ENCODE data around the gene SLC22A23. TPM values are rescaled to one million over a fixed set of nuclear protein-coding genes. Genes with fewer than 3 reads are reported as not detected.

SLC22A23 gene
- total and polyA plus RNA-seq, 2 of the 4 experiments (the other 2 are of a cell fraction): 0.72 to 1.6 TPM

DNA sequence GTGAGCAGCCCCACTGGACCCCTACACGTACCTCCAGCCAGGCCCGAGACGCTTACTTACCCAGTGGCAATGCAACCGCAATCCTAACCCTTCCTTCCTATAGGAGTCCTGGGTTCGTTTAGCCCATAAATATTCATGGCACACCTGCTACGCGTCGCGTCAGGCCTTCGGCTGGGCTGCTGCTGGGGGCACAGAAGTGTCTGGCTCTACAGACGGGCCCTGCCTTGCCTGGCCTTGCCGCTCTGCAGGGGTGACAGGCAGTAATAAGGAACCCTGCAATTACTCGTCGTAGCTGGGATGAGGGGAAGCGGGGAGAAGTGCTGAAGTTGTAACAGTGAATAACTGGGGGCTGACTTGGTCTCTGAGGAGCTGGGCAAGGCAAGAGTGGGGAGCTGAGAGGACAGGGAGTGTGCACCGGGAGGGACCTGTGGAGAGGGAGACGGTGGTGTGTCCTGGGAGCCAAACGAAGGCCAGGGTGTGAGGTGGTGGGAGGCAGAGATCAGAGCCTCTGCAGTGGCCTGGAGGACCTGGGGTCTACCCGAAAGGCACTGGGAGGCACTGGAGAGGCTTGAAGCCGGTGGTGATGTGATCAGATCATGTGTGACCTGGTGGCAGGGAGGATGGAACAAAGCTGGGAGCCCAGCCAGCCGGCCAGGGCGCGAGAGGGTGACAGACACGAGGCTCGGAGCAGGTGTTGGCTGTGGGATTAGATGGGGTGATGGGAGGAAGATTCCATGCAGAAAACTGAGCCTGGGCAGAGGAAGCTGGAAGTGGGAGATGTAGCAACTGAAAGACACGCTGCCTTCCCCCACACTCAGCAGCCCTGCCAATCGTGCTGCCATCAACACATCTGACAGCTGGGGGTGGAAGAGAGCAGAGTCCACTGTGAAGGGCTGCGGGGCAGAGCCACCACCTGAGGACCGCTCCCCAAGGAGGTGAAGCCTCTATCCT, 161.7 kb downstream of the SLC22A23 start:
- Histone ChIP-seq H3K4me3 (ENCODE audit: insufficient read depth, low read depth, low read length) (no peak overlapping the region), H4K8ac (ENCODE audit: low read depth in 2 of 2, low read length in 2 of 2) (no peak overlapping the region), H3K79me1 (ENCODE audit: low read depth in 1 of 2, low read length in 2 of 2) (no peaks in the 10 kb centered on the region), H3K27me3 (ENCODE audit: control insufficient read depth, insufficient read depth, low read length) (peaks cover 18% of the 10 kb centered on the region), H3K4me1 (ENCODE audit: control insufficient read depth, insufficient read depth, low read length) (no peaks in the 10 kb centered on the region), H3K18ac (ENCODE audit: low read depth, low read length) (no peak overlapping the region), H3K56ac (ENCODE audit: extremely low read depth, insufficient read depth, low read length) (no peak overlapping the region), H2AK9ac (replicated peaks; ENCODE audit: low read depth, low read length, poor library complexity) (no peak overlapping the region), H3K4me2 (ENCODE audit: low read depth, low read length) (no peak overlapping the region), H4K20me1 (ENCODE audit: insufficient read depth, low read length) (no peaks in the 10 kb centered on the region), H2BK20ac (ENCODE audit: low read depth, low read length) (no peak overlapping the region), H3K23ac (ENCODE audit: low read depth, low read length) (no peak overlapping the region), H2BK120ac (ENCODE audit: low read depth, low read length) (no peak overlapping the region), H3K9ac (ENCODE audit: low read depth, low read length) (no peak overlapping the region), H4K91ac (ENCODE audit: insufficient read depth, low read depth, low read length) (no peak overlapping the region), H2BK15ac (ENCODE audit: low read depth, low read length) (no peak overlapping the region), H3K14ac (replicated peaks; ENCODE audit: low read depth, low read length) (no peak overlapping the region), H3K9me3 (ENCODE audit: control insufficient read depth, insufficient read depth, low read length) (no peaks in the 10 kb centered on the region), H2AFZ (replicated peaks; ENCODE audit: low read length, poor library complexity) (no peak overlapping the region), H2AK5ac (ENCODE audit: low read depth, low read length) (no peak overlapping the region), H3K27ac (ENCODE audit: insufficient read depth, low read length) (no peak overlapping the region), H3K9me1 (ENCODE audit: insufficient read depth, low read length) (no peaks in the 10 kb centered on the region), H3K4ac (ENCODE audit: low read depth, low read length) (no peak overlapping the region), H3K36me3 (ENCODE audit: control insufficient read depth, insufficient read depth, low read length) (no peaks in the 10 kb centered on the region), H2BK5ac (ENCODE audit: low read depth, low read length, poor library complexity, severe bottlenecking) (no peak overlapping the region), H4K5ac (ENCODE audit: low read depth, low read length) (no peak overlapping the region)
- POLR2A ChIA-PET (ENCODE audit: unreplicated experiment): no interaction called here
- in situ Hi-C loops (cut with MboI; ENCODE audit: low sequenced_read_pairs) (no loop called here), dilution Hi-C loops (cut with HindIII; ENCODE audit: low sequenced_read_pairs, unreplicated experiment) (no loop called here), intact Hi-C loops (cut with micrococcal nuclease) (no loop called here)
- WGBS, 2 experiments (ENCODE audit: extremely low coverage in 2 of 2, insufficient read length in 1 of 2): 70% methylated on average over 9 of the region's 29 CpGs; no CpG with 5 or more reads in 1 of the 2 experiments
- no peak for DNase-seq
- ATAC-seq (ENCODE audit: low read depth): no peak
- BruUV-seq (replicated peaks): no TSS peak
- CTCF ChIA-PET: no interaction called here
- TF ChIP-seq, protein P1, sequence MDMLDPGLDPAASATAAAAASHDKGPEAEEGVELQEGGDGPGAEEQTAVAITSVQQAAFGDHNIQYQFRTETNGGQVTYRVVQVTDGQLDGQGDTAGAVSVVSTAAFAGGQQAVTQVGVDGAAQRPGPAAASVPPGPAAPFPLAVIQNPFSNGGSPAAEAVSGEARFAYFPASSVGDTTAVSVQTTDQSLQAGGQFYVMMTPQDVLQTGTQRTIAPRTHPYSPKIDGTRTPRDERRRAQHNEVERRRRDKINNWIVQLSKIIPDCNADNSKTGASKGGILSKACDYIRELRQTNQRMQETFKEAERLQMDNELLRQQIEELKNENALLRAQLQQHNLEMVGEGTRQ (IDR thresholded peaks at IDR 0.05; ENCODE audit: low read depth, low read length): no peak
- TF ChIP-seq MXI1 (IDR thresholded peaks at IDR 0.05; ENCODE audit: borderline replicate concordance, low read depth, low read length) (no peak), SMC3 (IDR thresholded peaks at IDR 0.05; ENCODE audit: low read depth, low read length) (no peak), RAD21 (IDR thresholded peaks at IDR 0.05; ENCODE audit: low read length) (no peak), NFE2L2 (IDR thresholded peaks at IDR 0.05; ENCODE audit: low read depth, low read length) (no peak), BHLHE40 (IDR thresholded peaks at IDR 0.05; ENCODE audit: low read depth, low read length) (no peak), CEBPB (IDR thresholded peaks at IDR 0.05; ENCODE audit: low read depth, low read length) (no peak), CHD1 (IDR thresholded peaks at IDR 0.05; ENCODE audit: low read depth, low read length) (no peak), FOS (IDR thresholded peaks at IDR 0.05; ENCODE audit: low read depth, low read length) (no peak), MAFK (IDR thresholded peaks at IDR 0.05; ENCODE audit: low read depth, low read length) (no peak), POLR2A (IDR thresholded peaks at IDR 0.05; ENCODE audit: low read depth, low read length) (no peak), MAZ (IDR thresholded peaks at IDR 0.05; ENCODE audit: borderline replicate concordance, low read depth, low read length) (no peak), RFX5 (IDR thresholded peaks at IDR 0.05; ENCODE audit: low read depth, low read length) (no peak)
- TF ChIP-seq, protein P2, sequence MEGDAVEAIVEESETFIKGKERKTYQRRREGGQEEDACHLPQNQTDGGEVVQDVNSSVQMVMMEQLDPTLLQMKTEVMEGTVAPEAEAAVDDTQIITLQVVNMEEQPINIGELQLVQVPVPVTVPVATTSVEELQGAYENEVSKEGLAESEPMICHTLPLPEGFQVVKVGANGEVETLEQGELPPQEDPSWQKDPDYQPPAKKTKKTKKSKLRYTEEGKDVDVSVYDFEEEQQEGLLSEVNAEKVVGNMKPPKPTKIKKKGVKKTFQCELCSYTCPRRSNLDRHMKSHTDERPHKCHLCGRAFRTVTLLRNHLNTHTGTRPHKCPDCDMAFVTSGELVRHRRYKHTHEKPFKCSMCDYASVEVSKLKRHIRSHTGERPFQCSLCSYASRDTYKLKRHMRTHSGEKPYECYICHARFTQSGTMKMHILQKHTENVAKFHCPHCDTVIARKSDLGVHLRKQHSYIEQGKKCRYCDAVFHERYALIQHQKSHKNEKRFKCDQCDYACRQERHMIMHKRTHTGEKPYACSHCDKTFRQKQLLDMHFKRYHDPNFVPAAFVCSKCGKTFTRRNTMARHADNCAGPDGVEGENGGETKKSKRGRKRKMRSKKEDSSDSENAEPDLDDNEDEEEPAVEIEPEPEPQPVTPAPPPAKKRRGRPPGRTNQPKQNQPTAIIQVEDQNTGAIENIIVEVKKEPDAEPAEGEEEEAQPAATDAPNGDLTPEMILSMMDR (conservative IDR thresholded peaks at IDR 0.05; ENCODE audit: low read depth, low read length): no peak
- TF ChIP-seq, protein P3, sequence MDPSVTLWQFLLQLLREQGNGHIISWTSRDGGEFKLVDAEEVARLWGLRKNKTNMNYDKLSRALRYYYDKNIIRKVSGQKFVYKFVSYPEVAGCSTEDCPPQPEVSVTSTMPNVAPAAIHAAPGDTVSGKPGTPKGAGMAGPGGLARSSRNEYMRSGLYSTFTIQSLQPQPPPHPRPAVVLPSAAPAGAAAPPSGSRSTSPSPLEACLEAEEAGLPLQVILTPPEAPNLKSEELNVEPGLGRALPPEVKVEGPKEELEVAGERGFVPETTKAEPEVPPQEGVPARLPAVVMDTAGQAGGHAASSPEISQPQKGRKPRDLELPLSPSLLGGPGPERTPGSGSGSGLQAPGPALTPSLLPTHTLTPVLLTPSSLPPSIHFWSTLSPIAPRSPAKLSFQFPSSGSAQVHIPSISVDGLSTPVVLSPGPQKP (IDR thresholded peaks at IDR 0.05; ENCODE audit: borderline replicate concordance, low read depth, low read length): no peak
